A549 treated with RU486 at 1 μM for 4 hours (cell line): ENCODE measurements around the gene OSGEPL1. TPM values are rescaled to one million over a fixed set of nuclear protein-coding genes. Genes with fewer than 3 reads are reported as not detected.

Experiments used
- total RNA-seq: library from RNA; stranded (reverse); fragments of 200-300 nt; extraction: Qiagen RNA extraction; gene quantifications from 5 replicates; pipeline ENCODE4 v1.2.3, GENCODE V29; 2022; ENCODE audit warnings: low read depth

OSGEPL1 gene, protein sequence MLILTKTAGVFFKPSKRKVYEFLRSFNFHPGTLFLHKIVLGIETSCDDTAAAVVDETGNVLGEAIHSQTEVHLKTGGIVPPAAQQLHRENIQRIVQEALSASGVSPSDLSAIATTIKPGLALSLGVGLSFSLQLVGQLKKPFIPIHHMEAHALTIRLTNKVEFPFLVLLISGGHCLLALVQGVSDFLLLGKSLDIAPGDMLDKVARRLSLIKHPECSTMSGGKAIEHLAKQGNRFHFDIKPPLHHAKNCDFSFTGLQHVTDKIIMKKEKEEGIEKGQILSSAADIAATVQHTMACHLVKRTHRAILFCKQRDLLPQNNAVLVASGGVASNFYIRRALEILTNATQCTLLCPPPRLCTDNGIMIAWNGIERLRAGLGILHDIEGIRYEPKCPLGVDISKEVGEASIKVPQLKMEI
- total RNA-seq, result 2.4 to 4.5 TPM (median 4.0 TPM) in 5 replicates

DNA sequence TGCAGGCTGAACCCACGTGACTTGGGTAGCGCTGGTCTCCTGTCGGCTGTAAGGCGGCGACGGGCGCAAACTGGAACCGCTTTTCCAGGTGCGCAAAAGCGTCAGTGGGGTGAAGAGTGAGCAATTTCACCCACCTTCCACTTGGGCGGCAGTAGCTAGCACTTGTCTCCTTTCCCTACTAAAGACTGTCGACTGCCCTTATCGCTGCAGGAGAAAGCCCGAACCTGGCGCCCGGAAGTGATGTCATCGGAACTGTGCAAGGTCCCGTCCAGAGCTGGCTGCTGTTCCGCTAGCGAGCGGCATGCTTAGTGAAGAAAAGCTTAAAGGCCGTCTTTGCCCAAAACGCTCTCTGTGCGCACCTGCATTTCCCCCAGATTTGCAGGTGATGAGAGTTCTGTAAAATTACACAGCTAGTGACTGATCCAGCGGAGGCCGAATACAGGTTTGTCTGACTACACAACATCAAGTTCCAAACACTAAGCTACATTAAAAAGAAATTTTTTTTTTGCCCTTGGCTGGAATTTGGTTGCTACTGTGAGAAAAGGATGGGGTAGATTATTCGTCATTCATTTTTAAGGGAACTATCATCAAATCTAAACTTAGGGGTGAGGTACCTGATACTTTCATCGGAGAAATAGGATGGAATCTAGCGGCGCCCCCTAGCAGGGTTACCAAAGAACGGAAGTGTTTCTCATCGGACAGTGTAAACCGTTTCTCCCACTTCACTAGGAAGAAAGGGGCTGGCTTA is at the start of gene OSGEPL1:
Gene OSGEPL1, minus strand, starts transcription at position 242 of the 748 bp plus-strand sequence. CDS start 1,152 bp downstream, outside the sequence.

DNA sequence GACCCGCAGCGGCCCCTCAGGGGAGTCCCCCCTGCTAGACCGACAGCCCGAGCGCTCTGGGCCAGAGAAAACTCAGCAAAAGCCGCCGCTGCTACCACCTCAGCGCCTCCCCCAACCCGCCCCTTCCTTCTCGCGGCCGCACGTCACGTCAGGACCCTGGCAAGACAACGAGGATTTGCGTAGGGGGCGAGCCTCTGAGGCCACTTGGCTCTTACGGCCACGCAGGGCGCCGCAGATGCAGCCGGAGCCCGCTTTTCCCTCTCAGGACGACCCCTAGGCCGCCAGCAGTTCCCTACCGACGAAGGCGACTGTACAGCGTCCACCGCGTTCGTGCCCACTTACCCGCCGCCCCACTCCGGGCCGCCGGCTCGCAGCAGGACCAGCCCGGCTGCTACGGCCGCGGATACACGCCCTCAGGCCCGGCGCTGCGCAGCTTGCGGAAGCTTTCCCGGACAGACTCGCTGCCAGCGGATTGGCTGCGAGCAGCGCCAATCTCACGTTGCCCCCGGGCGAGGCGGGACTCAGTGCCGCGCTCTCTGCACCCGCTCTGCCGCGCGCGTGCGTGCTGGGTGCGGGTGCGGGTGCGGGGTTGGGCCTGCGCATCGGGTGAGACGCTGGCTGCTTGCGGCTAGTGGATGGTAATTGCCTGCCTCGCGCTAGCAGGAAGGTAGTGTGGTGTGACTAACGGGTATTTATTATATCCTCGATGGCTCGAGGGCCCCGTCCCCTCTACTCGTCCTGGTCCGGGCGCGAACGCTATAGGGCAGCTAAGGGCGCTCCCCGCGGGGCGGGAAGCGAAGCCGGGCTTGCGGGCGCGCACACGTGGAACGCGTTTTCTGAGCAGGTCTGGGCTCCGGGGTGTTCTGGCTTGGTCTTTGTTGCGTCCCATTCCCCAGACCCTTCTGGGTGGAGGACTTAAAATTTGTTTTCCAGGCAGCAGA is 21.6 kb upstream of the OSGEPL1 start, which contains the start of the genes ORMDL1 and PMS1:
Gene ORMDL1, minus strand, starts transcription at position 413 of the 941 bp plus-strand sequence. CDS start 1,744 bp downstream, outside the sequence.
Gene PMS1, plus strand, starts transcription at position 524 of the 941 bp plus-strand sequence. CDS start 7,360 bp downstream, outside the sequence.

Other genes starting within 250 kb of the OSGEPL1 start
- gene SLC40A1, start 182.0 kb downstream of the OSGEPL1 start, total RNA-seq, result 2.1 to 4.2 TPM (median 3.3 TPM) in 5 replicates
- gene ASNSD1, start 101.3 kb downstream of the OSGEPL1 start, total RNA-seq, result 27.1 to 41.2 TPM (median 36.4 TPM) in 5 replicates
- 0.97 to 1.9 TPM (median 1.1 TPM) in 5 replicates for gene ANKAR, start 88.1 kb downstream of the OSGEPL1 start, total RNA-seq
- gene ORMDL1, start 21.5 kb upstream of the OSGEPL1 start, total RNA-seq, result 33.1 to 50.2 TPM (median 44.6 TPM) in 5 replicates
- 4.1 to 8.0 TPM (median 7.6 TPM) in 5 replicates for gene PMS1, start 21.7 kb upstream of the OSGEPL1 start, total RNA-seq